Endothelial cell of umbilical vein (primary cell): ENCODE results near the gene PTPRQ.

ENCODE experiments used
- EZH2 ChIP-seq: IDR thresholded peaks from 2 replicates; pipeline ENCODE4 v1.6.1; 2012; ENCODE audit warnings: borderline replicate concordance, low read depth, mild to moderate bottlenecking, moderate library complexity, low read length, inconsistent platforms; ENCODE audit not compliant: severe bottlenecking
- FOS ChIP-seq: IDR thresholded peaks from 2 replicates; pipeline ENCODE4 v1.6.1; 2011; ENCODE audit warnings: mild to moderate bottlenecking, low read length, moderate library complexity, borderline replicate concordance; ENCODE audit not compliant: insufficient read depth
- GATA2 ChIP-seq: IDR thresholded peaks from 2 replicates; pipeline ENCODE4 v1.7.0; 2011; ENCODE audit warnings: low read depth, mild to moderate bottlenecking, moderate library complexity, mixed read lengths, low read length; ENCODE audit not compliant: insufficient read length, insufficient read depth
- JUN ChIP-seq: IDR thresholded peaks from 2 replicates; pipeline ENCODE4 v1.6.1; 2011; ENCODE audit warnings: borderline replicate concordance, low read depth; ENCODE audit not compliant: insufficient read length, insufficient read depth
- MYC ChIP-seq: IDR thresholded peaks from one replicate; pipeline ENCODE4 v1.6.1; 2011; ENCODE audit warnings: mild to moderate bottlenecking, low read depth, low read length
- POLR2A ChIP-seq: IDR thresholded peaks from 2 replicates; pipeline ENCODE4 v1.6.1; 2012; ENCODE audit warnings: low read depth, mild to moderate bottlenecking, control low read depth, low read length
- POLR2AphosphoS5 ChIP-seq: IDR thresholded peaks from 2 replicates; pipeline ENCODE4 v1.6.1; 2012; ENCODE audit warnings: low read depth, mild to moderate bottlenecking, control low read depth, low read length, moderate library complexity; ENCODE audit not compliant: insufficient read depth
- TF ChIP-seq, protein P1 (sequence below): IDR thresholded peaks from 2 replicates; pipeline ENCODE4 v1.6.1; 2011; ENCODE audit not compliant: insufficient read depth, insufficient read length
- TF ChIP-seq, protein P2 (sequence below), 2 donors: IDR thresholded peaks; 1 replicate in 1 of 2; 2 replicates in 1 of 2; pipeline ENCODE4 v1.5.1; 2011; ENCODE audit warnings: low read length in 2 of 2, mild to moderate bottlenecking in 2 of 2, moderate library complexity in 2 of 2, control low read depth in 1 of 2, inconsistent platforms in 1 of 2, low read depth in 1 of 2; ENCODE audit not compliant: insufficient read depth in 1 of 2; ENCODE audit errors: extremely low read depth in 1 of 2

DNA sequence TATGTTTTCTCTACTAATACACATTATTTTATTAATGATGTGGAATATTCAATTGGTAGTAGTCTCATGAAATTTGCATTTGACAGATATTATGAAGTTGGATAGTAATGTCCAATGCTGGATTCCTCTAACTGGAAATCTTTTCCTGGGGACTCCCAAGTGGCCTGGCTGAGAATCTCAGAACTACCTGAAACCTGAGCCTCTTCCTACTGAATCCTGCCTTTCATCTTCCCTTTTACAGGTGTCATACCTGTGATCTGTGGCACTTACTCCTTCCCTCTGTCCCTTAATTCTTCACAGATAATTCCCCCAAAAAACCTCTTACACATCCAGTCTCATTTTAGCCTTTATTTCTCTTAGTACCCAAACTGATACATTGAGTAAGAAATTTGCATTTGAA, 173.7 kb downstream of the PTPRQ start:
- no peak for TF ChIP-seq POLR2AphosphoS5
- TF ChIP-seq, protein P1, sequence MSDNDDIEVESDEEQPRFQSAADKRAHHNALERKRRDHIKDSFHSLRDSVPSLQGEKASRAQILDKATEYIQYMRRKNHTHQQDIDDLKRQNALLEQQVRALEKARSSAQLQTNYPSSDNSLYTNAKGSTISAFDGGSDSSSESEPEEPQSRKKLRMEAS = no peak
- TF ChIP-seq POLR2A = no peak
- TF ChIP-seq, protein P2, sequence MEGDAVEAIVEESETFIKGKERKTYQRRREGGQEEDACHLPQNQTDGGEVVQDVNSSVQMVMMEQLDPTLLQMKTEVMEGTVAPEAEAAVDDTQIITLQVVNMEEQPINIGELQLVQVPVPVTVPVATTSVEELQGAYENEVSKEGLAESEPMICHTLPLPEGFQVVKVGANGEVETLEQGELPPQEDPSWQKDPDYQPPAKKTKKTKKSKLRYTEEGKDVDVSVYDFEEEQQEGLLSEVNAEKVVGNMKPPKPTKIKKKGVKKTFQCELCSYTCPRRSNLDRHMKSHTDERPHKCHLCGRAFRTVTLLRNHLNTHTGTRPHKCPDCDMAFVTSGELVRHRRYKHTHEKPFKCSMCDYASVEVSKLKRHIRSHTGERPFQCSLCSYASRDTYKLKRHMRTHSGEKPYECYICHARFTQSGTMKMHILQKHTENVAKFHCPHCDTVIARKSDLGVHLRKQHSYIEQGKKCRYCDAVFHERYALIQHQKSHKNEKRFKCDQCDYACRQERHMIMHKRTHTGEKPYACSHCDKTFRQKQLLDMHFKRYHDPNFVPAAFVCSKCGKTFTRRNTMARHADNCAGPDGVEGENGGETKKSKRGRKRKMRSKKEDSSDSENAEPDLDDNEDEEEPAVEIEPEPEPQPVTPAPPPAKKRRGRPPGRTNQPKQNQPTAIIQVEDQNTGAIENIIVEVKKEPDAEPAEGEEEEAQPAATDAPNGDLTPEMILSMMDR (IDR thresholded peaks at IDR 0.05; ENCODE audit: extremely low read depth in 1 of 2, insufficient read depth in 1 of 2, low read depth in 1 of 2, low read length in 2 of 2) = no peak
- no peak for TF ChIP-seq MYC
- TF ChIP-seq EZH2 = no peak
- TF ChIP-seq JUN = no peak
- TF ChIP-seq FOS = no peak
- TF ChIP-seq GATA2 = no peak
